Eye (tissue), 1 donor: ENCODE data around the gene COL5A2.

Source experiments
- DNase-seq: peaks from one replicate; pipeline ENCODE4 v3.0.0-alpha.2; 2015

Gene COL5A2

DNA sequence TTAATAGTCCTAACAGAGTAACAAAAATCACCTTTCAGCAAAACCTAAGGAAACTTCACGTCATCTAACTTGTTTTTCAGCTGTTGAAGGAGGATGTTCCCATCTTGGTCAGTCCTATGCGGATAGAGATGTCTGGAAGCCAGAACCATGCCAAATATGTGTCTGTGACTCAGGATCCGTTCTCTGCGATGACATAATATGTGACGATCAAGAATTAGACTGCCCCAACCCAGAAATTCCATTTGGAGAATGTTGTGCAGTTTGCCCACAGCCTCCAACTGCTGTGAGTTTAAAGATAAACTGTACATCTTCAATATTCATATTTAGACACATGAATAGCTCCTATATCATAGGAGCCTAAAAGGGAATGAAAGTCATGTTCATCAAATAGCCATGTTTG lies 194.9 kb downstream of the COL5A2 start:
- no peak for DNase-seq

DNA sequence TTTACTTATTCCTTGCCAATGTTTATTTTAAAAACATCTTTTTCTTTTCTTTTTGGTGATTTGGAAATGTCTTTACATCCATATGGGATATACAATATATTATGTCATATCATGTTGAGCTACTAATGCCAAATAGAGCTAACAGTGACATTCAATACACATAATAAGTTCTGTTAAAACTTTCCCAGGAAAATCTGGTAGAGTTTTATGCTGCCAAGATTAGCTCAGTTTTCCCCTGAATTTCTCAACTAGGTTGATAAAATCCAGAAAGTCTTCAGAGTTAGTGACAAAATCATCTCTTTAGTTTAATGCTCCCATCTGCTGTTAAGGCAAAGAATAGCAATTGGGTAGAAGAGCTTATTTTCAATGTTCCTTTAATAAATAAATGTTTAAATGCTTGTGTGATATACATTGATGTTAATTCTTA lies 195.5 kb downstream of the COL5A2 start:
- DNase-seq: peak; percentile 73

DNA sequence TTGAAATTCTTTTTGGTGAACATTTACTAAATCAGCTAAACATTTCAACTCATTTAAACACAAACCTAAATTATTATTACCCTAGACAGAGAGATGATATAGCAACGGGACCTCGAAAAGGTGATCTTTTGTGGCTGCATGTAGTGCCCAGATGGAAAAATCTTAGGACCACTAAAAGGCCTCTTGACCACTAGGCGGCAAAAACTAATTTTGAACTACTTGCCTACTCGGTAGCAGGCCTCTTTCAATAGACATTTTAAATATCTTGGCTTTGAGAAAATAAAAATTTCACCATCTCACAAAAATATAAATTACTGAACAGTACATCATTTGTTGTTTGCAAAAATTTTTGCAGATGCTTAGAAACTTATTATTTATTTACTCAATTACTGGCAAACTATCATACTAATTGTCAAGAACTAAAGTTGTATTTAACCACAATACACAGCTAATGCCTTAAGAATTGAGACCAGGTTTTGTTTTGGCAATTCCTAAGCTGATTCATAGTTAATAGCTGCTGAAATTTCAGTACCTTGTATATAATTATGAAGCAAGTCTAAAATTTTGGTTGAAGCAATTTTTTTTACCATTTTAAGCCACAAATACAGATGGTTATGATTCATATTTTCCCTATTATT lies 196.0 kb downstream of the COL5A2 start:
- DNase-seq: no peak
